NCI-H510A treated with DMSO at 0.1 percent for 48 hours (cell line): ENCODE results near the gene MPZ.
"Not testable (repeated sequence)": the region's sequence is repeated elsewhere in the genome, so short reads cannot be mapped to it uniquely, and the experiment has no call there.

Experiments used
- DNase-seq: peaks from one replicate; lab custom pipeline; 2025; lab: John Stamatoyannopoulos, UW

Gene MPZ

GRCh38 chr1:161299347-161299746 lies 10.4 kb downstream of the MPZ start:
- no peak for DNase-seq

DNA sequence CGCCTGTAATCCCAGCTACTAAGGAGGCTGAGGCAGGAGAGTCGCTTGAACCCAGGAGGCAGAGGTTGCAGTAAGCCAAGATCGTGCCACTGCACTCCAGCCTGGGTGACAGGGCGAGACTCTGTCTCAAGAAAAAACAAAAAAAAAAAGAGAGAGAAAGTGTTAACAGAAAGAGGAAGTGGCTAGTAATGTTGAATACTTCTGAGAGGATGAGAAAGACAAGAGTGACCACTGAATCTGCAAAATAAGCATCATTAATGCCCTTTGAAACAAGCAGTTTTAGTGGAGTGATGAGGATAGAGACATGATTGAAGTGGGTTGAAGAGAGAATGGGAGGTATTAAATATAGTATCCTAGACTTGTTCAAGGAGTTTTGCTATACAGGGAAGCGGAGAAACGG lies 11.7 kb downstream of the MPZ start:
- no peak for DNase-seq

DNA sequence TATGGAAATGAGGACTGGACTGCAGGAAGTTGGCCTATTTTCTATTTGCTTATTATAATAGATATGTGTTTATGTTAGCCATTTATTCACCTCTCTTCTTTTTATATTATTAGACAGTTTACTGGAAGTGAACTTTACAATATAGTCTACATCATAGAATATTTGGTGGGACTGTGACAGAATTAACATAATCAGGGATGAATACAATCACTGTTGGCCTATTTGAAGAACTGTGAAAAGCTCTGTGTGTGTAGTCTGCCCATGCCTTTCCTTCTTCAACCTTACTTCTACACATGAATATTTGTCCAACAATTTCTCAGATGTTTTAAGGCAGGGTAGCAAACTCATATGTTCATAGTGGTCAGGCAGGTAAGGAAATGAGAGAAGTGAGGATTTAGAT lies 12.4 kb downstream of the MPZ start:
- DNase-seq: no peak

- DNase-seq: no peak
Measured at GRCh38 chr1:161290779-161291178, 19.0 kb downstream of the MPZ start.

DNA sequence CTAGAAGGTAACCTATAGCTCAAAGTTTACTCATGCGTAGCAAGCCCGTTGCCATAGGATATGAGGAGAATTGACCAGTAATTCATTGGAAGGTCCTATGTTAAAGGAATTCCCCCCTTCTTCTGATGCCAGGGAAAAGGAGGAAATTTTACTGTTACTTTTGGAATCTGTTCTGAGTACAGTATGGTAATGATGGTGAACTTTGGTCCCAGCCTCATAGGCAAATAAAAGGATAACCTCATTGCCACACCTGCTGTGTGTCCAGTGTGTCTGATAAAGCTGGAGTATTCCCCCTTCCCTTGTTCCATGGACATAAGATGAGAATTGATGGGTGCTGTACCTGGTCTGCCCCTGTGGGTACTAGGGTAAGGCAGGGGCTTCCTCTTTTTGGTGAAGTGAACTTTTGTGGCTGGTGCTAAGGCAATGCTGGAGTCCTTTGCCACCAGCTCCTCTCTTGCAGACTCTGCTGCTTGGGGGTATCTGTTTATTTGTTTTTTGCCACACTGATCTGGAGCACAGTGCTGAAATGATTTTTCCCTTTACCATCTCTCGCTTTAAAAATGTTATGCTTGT lies 22.2 kb downstream of the MPZ start:
- DNase-seq: no peak

DNA sequence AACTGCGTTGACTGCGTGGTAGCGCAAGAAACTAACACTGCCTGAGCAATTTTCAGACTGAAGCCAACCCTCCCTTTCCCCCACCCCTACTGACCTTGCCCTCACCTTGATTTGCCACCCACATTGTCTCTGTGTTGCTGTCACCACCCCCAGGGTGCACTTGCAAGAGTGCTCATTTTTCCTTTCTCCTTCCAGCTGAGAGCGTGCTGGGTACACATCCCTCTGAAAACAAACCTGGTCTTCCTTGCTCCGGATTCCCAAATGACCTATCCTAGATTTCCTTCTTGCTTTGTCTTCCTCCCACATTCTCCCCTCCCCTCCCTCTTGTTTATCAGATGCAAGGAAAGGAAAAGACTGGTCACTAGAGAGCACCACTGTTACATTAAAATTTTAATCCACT lies 24.2 kb downstream of the MPZ start:
- no peak for DNase-seq

GRCh38 chr1:161285113-161285512 lies 24.7 kb downstream of the MPZ start:
- DNase-seq: no peak

DNA sequence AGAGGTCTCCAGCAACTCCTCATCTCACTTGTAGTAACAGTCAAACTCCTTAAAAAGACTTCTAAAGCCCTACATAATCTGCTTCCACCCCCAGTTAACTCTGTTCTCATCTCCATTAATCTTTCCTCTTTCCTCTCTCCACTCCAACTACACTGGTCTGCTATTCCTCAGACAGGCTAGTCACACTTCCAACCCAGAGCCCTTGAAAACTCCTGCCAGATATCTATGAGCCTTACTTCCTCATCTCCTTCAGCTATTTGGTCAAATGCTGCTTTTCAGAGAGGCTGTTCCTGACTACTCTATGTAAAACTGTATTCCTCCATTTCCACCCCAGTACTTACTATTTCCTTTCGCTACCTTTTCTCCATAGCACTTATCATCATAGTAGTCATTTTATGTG lies 26.8 kb downstream of the MPZ start:
- no peak for DNase-seq

DNA sequence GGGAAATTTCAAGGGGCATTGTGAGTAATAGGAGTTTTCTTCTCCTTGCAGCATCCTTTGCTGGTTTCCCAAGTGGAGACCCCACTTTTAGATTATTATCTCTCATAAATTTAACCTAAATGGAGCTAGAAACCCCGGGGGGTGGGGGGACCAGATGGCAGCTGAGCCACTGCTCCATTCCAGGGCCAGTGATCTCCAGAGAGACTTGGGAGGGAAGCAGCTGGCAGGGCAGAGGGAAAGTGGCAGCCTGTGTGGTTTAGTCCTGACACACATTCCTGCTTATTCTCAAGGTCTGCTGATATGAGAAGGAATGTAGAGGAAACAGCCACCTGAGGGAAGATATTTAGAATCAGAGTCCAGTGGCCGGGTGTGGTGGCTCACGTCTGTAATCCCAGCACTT lies 34.9 kb downstream of the MPZ start:
- no peak for DNase-seq

DNA sequence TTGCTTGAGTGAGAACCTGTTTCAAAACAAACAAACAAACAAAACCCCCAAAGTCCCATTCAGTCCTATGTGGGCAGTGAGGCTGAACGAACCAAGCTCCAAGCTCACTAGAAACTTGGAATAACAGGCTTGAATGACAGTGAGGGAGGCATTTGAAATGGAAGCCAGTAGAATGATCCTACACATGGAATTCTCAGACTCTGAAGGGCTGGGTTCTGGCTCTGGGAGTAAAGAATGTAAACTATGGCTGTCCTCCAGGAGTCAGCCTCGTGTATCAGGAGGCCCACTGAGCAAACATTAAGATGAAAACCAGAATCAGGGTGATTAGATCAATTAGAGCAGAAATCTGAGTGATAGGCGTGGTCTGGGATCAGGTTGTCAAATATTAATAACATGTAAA lies 36.4 kb downstream of the MPZ start:
- no peak for DNase-seq

- DNase-seq: no peak
Measured at GRCh38 chr1:161267321-161267720, 42.4 kb downstream of the MPZ start.

- DNase-seq: no peak
Measured at GRCh38 chr1:161266836-161267235, 42.9 kb downstream of the MPZ start.

- DNase-seq: no peak
Measured at GRCh38 chr1:161266202-161266601, 43.6 kb downstream of the MPZ start.

- no peak for DNase-seq
Measured at GRCh38 chr1:161265305-161265704, 44.5 kb downstream of the MPZ start.

- DNase-seq: no peak
Measured at GRCh38 chr1:161261261-161262235, 48.2 kb downstream of the MPZ start.

DNA sequence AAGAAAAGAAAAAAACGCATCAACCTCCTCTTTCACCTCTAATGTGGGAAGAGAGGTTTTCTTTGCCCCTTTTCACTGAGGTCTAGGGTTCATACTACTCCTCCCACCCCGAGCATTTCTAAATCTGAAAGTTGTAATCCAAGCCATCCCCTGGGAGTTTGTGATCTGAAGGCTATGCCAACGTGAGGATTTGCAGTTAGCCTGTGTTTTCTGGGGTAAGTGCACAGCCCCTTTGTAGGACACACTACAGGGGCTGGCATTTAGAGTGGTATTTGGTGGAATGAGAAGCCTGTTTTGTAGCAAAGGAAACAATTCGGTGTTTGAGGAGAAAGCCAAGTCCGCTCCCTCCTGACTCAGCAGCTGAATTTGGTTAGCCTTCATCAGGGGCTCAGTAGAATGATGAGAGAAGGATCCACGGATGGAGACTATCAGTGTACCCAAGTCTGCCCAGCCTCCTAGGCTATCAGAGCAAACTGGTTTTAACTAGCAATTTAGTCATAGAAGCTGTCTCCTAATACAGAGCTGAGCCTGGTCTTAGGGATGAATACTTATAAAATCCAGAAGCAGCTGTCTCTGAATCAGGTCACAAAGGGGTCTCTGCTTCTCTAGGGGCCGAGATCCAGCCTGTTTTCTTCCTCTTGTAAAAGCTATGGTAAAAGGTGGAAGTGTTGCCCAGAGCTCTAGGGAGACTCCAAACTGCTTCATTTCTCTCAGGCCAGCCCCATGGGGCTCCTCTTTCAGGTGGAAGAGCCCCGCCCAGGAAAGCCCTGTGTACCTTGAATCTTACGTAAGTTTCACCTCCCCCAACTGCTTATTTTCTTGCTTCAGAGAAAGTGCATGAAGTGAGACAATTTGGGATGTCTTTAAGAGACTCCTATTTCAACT lies 49.1 kb downstream of the MPZ start:
- no peak for DNase-seq

DNA sequence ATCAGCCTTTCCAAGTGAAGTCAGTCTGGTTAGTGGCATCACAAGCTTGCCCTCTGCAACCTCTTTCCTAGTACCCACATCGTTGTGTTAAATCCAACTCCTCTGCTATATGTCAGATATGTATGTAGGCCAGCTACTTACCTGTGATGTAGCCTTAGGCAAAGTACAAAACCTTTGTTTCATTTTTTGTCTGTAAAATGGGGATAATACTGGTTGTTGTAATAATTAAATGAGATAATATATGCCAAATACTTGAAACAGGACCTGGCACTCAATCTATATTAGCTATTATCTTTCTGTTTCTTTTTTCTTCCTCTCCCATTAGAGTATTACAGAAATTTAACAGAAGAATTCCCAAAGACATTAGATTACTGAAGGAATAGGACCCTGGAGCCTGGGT lies 50.0 kb downstream of the MPZ start:
- DNase-seq: no peak

DNA sequence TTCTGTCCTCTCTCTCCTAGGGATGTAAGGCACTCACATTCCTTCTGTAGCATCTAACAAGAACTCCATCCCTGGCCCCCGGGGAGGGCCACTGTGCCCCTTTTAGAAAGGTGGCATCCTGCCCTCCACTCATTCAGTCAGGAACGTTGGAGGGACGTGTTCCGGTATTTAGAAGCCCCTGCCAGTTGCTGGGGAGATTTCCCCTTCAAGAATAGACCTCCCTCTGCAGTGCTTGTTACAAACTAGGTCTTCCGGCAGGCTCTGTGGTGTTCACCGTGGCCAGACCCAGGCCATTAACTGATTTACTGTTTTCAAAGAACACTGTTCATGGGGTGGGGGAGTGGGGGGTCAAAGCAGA lies 50.4 kb downstream of the MPZ start:
- DNase-seq: no peak

GRCh38 chr1:161258439-161259344 lies 51.1 kb downstream of the MPZ start, which contains the start of gene PCP4L1:
Gene PCP4L1, plus strand, starts transcription at chr1:161258745. Its CDS starts 230 bp downstream, at chr1:161258975.
- DNase-seq: peak; percentile 72

- DNase-seq: not testable (repeated sequence)
Measured at GRCh38 chr1:161257109-161257508, 52.7 kb downstream of the MPZ start.

- DNase-seq: not testable (repeated sequence)
Measured at GRCh38 chr1:161255955-161256520, 53.7 kb downstream of the MPZ start.
